GM10847 (cell line): Measurements from ENCODE around the gene WWOX.

ENCODE experiments used
- POLR2A ChIP-seq: IDR thresholded peaks from 2 replicates; pipeline ENCODE4 v1.6.1; 2011; ENCODE audit not compliant: insufficient read length; ENCODE audit errors: extremely low read depth

Gene WWOX

DNA sequence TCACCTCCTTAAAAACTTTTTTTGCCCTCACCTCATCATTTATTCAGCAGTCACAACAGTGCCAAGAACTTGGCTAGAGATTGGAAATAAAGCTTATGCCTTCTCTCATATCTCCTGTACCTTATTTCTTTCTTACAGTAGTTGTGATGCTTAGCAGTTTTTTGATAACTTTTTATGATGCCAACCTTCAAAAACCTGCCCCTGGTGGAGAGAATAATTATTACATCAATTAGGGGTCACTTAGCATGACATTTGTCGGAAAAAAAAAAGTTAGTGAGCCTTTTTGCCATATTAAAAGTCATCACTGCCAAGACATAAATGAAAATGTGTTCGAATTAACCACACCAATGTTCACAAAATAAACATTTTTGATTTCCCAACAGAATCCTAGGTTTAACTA lies 296.6 kb downstream of the WWOX start:
- no peak for TF ChIP-seq POLR2A

DNA sequence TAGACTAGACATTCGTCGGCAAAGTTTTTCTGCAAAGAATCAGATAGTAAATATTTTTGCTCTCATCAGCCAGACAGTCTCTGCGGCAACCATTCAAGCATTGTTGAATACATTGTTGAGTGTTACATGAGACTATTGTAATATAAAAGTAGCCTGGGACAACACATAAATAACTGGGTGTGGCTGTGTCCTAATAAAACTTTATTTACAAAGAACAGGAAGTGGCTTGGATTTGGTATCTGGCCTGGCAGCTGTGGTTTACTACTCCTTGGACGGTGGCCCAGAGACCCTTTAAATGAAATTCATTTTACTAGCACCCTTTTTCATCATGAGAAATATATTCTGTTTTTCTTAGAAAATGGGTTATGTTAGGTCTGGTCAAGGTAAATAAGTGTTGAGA lies 297.2 kb downstream of the WWOX start:
- TF ChIP-seq POLR2A: no peak

GRCh38 chr16:78399384-78399783 lies 299.9 kb downstream of the WWOX start:
- TF ChIP-seq POLR2A: no peak

- TF ChIP-seq POLR2A: no peak
These were observed 303.4 kb downstream of the WWOX start for GRCh38 chr16:78402833-78403232.

- no peak for TF ChIP-seq POLR2A
These were observed 305.6 kb downstream of the WWOX start for GRCh38 chr16:78405040-78405439.

DNA sequence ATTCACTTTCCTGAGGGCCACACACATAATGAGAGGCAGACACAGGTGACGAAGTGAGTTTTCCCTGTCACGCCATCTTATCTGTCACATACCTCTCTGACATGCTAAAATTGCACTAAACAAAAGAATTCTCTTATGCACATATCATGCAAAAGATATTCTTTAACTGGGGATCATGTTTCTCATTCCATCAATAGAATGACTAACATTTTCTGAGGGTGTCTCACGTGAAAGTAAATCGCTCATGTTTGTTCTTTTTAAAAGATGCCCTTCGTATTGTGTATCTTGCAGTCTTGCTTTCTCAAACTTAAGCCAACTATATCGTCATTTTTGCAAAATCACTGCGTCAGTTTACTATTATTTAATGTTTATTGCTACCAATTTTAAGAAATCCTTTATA lies 306.4 kb downstream of the WWOX start:
- TF ChIP-seq POLR2A: no peak

DNA sequence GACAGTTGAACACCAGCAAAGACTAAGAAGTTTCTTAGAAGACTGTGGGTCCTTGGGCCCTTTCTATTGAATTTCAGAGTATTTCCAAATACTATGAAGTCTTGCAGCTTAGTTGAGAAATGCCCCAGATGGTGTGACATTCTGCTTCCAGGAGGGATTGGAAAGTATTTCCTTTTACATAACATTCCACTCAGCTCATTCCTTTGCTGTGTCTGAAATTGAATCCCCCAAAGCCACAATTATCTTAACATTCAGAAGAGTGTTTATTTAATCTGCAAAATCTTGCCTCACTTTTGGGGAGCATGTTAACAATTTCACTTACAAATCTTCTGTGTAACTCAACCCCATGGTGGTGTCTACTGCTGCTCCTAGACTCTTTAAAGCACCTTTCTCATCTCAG lies 307.7 kb downstream of the WWOX start:
- no peak for TF ChIP-seq POLR2A

GRCh38 chr16:78413651-78414050 lies 314.2 kb downstream of the WWOX start:
- TF ChIP-seq POLR2A: no peak

GRCh38 chr16:78415013-78415412 lies 315.6 kb downstream of the WWOX start:
- no peak for TF ChIP-seq POLR2A

DNA sequence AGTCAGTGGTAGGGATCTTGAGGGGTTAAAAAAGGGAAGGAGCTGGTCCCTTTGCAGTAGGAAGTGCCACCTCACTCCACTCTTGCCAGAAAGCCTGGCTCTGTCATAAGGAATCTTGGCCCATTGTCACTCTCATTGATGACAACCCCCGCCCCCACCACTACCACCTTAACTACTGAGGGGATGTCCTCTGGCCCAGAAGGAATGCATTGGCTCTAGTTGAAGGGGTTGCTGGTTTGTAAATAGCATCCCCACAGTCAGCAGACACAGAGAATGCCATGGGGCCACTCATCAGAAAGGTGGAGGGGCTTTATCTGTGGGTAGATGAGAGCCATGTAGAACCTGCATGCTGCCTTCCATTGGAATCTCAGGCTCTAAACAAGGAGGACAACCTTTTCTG lies 316.2 kb downstream of the WWOX start:
- no peak for TF ChIP-seq POLR2A

- TF ChIP-seq POLR2A: no peak
These were observed 316.9 kb downstream of the WWOX start for GRCh38 chr16:78416400-78416799.

- no peak for TF ChIP-seq POLR2A
These were observed 321.8 kb downstream of the WWOX start for GRCh38 chr16:78421181-78421708.

GRCh38 chr16:78425281-78425680 lies 325.8 kb downstream of the WWOX start:
- no peak for TF ChIP-seq POLR2A

DNA sequence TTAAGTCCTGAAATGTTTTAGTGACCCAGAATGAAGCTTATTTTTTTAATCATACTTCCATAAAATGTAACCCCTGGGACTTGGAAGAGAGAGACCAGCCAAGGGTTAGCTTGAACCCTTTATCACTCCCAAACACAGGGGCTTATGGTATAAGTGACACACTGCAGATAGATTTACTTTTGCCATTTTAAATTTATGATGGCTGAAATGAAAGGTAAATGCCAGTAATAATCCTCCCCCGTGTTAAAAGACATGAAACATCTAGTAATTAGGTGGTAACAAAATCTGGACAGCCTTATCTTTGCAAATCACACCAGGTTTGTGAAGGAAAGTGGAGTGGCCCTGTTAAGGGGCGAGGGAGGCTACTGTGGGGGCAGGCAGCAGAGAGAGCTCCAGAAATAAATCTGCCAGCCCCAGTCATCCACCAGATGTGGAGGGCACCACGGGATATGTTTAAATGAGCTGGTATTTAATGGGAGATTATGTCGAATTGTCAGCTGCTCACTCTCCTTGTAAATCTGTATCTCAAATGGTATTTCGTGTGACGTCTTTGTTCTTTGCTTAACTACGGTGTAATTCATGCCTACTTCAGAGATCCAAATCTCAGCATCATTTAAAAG lies 326.5 kb downstream of the WWOX start:
- TF ChIP-seq POLR2A: no peak

- TF ChIP-seq POLR2A: no peak
These were observed 328.7 kb downstream of the WWOX start for GRCh38 chr16:78428193-78428592.

DNA sequence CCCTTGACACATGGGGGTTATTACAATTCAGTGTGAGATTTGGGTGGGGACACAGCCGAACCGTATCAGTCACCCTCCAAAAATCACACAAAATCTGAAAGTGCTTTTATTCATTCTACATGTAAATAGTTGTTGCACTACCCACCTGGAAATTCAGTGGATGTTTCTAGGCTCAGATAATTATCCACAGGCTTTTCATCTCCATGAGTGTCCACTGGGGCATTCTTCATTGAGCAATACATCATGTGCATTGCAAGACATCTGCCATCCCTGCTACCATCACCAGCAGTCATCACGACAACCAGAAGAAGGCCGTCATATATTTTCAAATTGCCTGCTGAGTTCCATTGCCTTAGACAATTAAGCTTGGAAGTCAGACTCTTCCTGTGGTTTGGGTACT lies 330.8 kb downstream of the WWOX start:
- TF ChIP-seq POLR2A: no peak

- TF ChIP-seq POLR2A: no peak
These were observed 331.7 kb downstream of the WWOX start for GRCh38 chr16:78431004-78431670.
